ENCODE measurements around the gene OXTR.

- no peak for TF ChIP-seq POLR2A (IDR thresholded peaks at IDR 0.05)
- no peak for TF ChIP-seq POLR2AphosphoS5 (IDR thresholded peaks at IDR 0.05)
- no peak for TF ChIP-seq CTCF (IDR thresholded peaks at IDR 0.05)
Observed at GRCh38 chr3:8752832-8753231, 16.6 kb downstream of the OXTR start.

Measured in gastroesophageal sphincter (tissue), 3 donors.